Measurements from ENCODE around the gene MRPL4. TPM values are rescaled to one million over a fixed set of nuclear protein-coding genes. Genes with fewer than 3 reads are reported as not detected.

MRPL4 gene
- total and polyA plus RNA-seq, 10 of the 15 experiments (the other 5 are each of a cell fraction or from before 2014, with no cell fraction given), result 0.79 to 221 (median 112) TPM

GRCh38 chr19:10245189-10245939 lies 6.7 kb upstream of the MRPL4 start (continued):
- TF ChIP-seq IKZF1 (conservative IDR thresholded peaks at IDR 0.05) (peak; percentile 27; the same call in 1 of the 2 replicates), TAF1 (IDR thresholded peaks at IDR 0.05; ENCODE audit: borderline replicate concordance, low read depth, low read length) (no peak), CHD1 (IDR thresholded peaks at IDR 0.05; ENCODE audit: low read depth, low read length) (no peak), CBX5 (IDR thresholded peaks at IDR 0.05; ENCODE audit: low read depth) (no peak), NBN (IDR thresholded peaks at IDR 0.05) (peak; percentile 81), ZNF274 (IDR thresholded peaks at IDR 0.05; ENCODE audit: insufficient read depth, insufficient read length) (no peak), HDGF (IDR thresholded peaks at IDR 0.05) (0 out of 2 replicates have a peak, but pooled peaks have one; percentile 31), HDAC2 (IDR thresholded peaks at IDR 0.05) (no peak), ZNF622 (IDR thresholded peaks at IDR 0.05) (no peak), SMAD1 (IDR thresholded peaks at IDR 0.05; ENCODE audit: low read depth, partially characterized antibody) (no peak), BRCA1 (IDR thresholded peaks at IDR 0.05; ENCODE audit: low read depth, low read length) (no peak), KDM1A (IDR thresholded peaks at IDR 0.05; ENCODE audit: borderline replicate concordance) (no peak), BCL3 (IDR thresholded peaks at IDR 0.05; ENCODE audit: borderline replicate concordance, insufficient read depth, low read depth, low read length, poor library complexity, severe bottlenecking) (no peak), SUZ12 (IDR thresholded peaks at IDR 0.05; ENCODE audit: unreplicated experiment) (no peak), KAT2A (conservative IDR thresholded peaks at IDR 0.05; ENCODE audit: control insufficient read depth, low read depth, low read length) (no peak), MLLT1 (IDR thresholded peaks at IDR 0.05) (0 out of 2 replicates have a peak, but pooled peaks have one; percentile 55), RELA (IDR thresholded peaks at IDR 0.05; ENCODE audit: borderline replicate concordance, partially characterized antibody) (no peak), PAX5 (IDR thresholded peaks at IDR 0.05; ENCODE audit: borderline replicate concordance, low read depth, low read length) (0 out of 2 replicates have a peak, but pooled peaks have one; percentile 17), MAX (IDR thresholded peaks at IDR 0.05; ENCODE audit: low read depth, low read length) (no peak), USF2 (IDR thresholded peaks at IDR 0.05; ENCODE audit: borderline replicate concordance, low read depth, low read length) (no peak), ATF3 (IDR thresholded peaks at IDR 0.05; ENCODE audit: borderline replicate concordance, extremely low read depth, low read depth, low read length) (no peak), ZNF687 (IDR thresholded peaks at IDR 0.05) (peak; percentile 90), RFX5 (IDR thresholded peaks at IDR 0.05; ENCODE audit: low read depth, low read length) (peak; percentile 89)

Data from GM12878 (cell line).